ENCODE data around the gene CDH12. TPM values are rescaled to one million over a fixed set of nuclear protein-coding genes. Genes with fewer than 3 reads are reported as not detected.

CDH12 gene
- total RNA-seq, 4 donors from 2014 or later, result 0.19 to 0.91 (median 0.47) TPM

- intact Hi-C loops (cut with DNase I; ENCODE audit: low total_unique reads), result no loop called here
- no peak overlapping the region for H3K4me3 ChIP-seq (ENCODE audit: low read depth, poor library complexity, severe bottlenecking)
- no peak for DNase-seq (ENCODE audit: low spot score in 2 of 2)
- no peak for TF ChIP-seq CTCF (IDR thresholded peaks at IDR 0.05)
- no peak for TF ChIP-seq POLR2A (IDR thresholded peaks at IDR 0.05)
These were observed 298.7 kb downstream of the CDH12 start for GRCh38 chr5:22554475-22554874.

- no peak for DNase-seq (ENCODE audit: low spot score in 2 of 2)
- WGBS, 2 donors, result 80% methylated on average over 4 of the region's 4 CpGs
- TF ChIP-seq POLR2A (IDR thresholded peaks at IDR 0.05), result no peak
- no peak for TF ChIP-seq CTCF (IDR thresholded peaks at IDR 0.05)
- intact Hi-C loops (cut with DNase I; ENCODE audit: low total_unique reads), result no loop called here
- H3K4me3 ChIP-seq (ENCODE audit: low read depth, poor library complexity, severe bottlenecking), result no peak overlapping the region
These were observed 303.1 kb downstream of the CDH12 start for GRCh38 chr5:22549876-22550671.

- WGBS, 2 donors, result 26 to 51% methylated on average over 1 of the region's 1 CpG
- no peak for DNase-seq (ENCODE audit: low spot score in 2 of 2)
- H3K4me3 ChIP-seq (ENCODE audit: low read depth, poor library complexity, severe bottlenecking), result no peak overlapping the region
- intact Hi-C loops (cut with DNase I; ENCODE audit: low total_unique reads), result no loop called here
- TF ChIP-seq CTCF (IDR thresholded peaks at IDR 0.05), result no peak
- TF ChIP-seq POLR2A (IDR thresholded peaks at IDR 0.05), result no peak
These were observed 310.8 kb downstream of the CDH12 start for GRCh38 chr5:22542340-22542739.

- no peak for DNase-seq (ENCODE audit: low spot score in 2 of 2)
- H3K4me3 ChIP-seq (ENCODE audit: low read depth, poor library complexity, severe bottlenecking), result no peak overlapping the region
- intact Hi-C loops (cut with DNase I; ENCODE audit: low total_unique reads), result no loop called here
- TF ChIP-seq POLR2A (IDR thresholded peaks at IDR 0.05) (no peak), CTCF (IDR thresholded peaks at IDR 0.05) (no peak)
- 6 to 20% methylated on average over 1 of the region's 1 CpG for WGBS, 2 donors
These were observed 312.1 kb downstream of the CDH12 start for GRCh38 chr5:22541037-22541436.

GRCh38 chr5:22539762-22540161 is 313.4 kb downstream of the CDH12 start:
- 31 to 47% methylated on average over 1 of the region's 1 CpG for WGBS, 2 donors
- TF ChIP-seq POLR2A (IDR thresholded peaks at IDR 0.05), result no peak
- no peak for TF ChIP-seq CTCF (IDR thresholded peaks at IDR 0.05)
- DNase-seq (ENCODE audit: low spot score in 2 of 2), result no peak
- H3K4me3 ChIP-seq (ENCODE audit: low read depth, poor library complexity, severe bottlenecking), result no peak overlapping the region
- intact Hi-C loops (cut with DNase I; ENCODE audit: low total_unique reads), result no loop called here

GRCh38 chr5:22531986-22532385 is 321.2 kb downstream of the CDH12 start:
- H3K4me3 ChIP-seq (ENCODE audit: low read depth, poor library complexity, severe bottlenecking), result no peak overlapping the region
- TF ChIP-seq CTCF (IDR thresholded peaks at IDR 0.05) (no peak), POLR2A (IDR thresholded peaks at IDR 0.05) (no peak)
- DNase-seq (ENCODE audit: low spot score in 2 of 2), result no peak
- 80 to 86% methylated on average over 4 of the region's 4 CpGs for WGBS, 2 donors
- intact Hi-C loops (cut with DNase I; ENCODE audit: low total_unique reads), result no loop called here

Data from lower leg skin (tissue), 4 donors.